ENCODE measurements around the gene ARHGDIG.
"Not testable (repeated sequence)": the region's sequence is repeated elsewhere in the genome, so short reads cannot be mapped to it uniquely, and the experiment has no call there.

ARHGDIG gene

DNA sequence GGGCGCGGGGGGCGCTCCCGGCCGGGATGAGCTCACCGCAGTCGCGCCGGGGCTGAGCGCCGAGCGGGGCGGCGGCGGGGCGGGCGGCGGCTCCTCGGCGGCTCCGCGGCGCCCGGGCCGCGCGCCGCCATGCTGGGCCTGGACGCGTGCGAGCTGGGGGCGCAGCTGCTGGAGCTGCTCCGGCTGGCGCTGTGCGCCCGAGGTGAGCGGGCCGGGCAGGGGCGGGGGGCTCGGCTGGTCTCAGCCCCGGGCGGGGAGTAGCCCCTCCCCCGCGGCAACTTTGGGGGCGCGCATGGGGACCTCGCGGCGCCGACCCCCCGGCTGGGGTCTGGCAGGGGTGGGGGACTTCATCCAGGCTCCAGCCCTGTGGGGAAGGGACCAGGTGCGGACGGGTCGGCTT lies at the start of gene ARHGDIG:
Gene ARHGDIG (plus strand): TSS at position 40 of the 400 bp plus-strand sequence. CDS start 90 bp downstream, at position 130.
- no peak for DNase-seq

DNA sequence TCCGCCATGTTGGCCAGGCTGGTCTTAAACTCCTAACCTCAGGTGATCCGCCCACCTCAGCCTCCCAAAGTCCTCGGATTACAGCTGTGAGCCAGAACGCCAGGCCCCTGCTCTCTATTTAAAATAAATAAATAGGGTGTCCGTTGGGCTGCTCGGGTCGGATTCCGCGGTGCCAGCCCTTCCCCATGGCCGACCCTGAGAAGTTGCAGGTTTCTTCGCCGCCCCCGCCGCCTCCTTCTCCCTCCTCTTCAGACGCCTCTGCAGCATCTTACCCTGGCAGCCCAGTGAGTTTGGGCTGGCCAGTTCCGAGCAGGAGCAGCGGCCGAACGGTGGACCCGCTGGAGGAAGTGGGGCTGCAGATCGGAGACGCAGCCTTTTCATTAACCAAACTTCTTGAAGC lies 49.4 kb upstream of the ARHGDIG start:
- DNase-seq = no peak

- peak; percentile 84 to 94 (median 86) for DNase-seq
Observed at GRCh38 chr16:234468-235305, 45.7 kb upstream of the ARHGDIG start, which contains the start of gene FAM234A. Gene FAM234A (plus strand): TSS chr16:234821. CDS start chr16:254414, 19,593 bp downstream.

DNA sequence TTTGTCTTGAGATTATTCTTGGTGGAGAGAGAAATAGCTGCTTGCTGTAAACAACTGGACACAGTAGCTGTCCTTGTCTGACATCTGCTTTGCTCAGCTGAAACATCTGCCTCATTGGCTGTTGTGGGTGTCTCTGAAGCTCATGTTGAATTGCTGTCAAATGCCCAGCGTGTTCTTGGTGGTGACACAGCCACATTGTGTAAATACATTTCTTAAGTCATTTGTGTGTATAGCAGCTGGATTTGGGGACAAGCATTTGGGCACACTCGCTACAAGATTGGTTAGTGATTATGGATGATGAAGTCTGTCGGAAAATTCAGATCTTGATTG lies 40.5 kb upstream of the ARHGDIG start:
- DNase-seq = no peak

DNA sequence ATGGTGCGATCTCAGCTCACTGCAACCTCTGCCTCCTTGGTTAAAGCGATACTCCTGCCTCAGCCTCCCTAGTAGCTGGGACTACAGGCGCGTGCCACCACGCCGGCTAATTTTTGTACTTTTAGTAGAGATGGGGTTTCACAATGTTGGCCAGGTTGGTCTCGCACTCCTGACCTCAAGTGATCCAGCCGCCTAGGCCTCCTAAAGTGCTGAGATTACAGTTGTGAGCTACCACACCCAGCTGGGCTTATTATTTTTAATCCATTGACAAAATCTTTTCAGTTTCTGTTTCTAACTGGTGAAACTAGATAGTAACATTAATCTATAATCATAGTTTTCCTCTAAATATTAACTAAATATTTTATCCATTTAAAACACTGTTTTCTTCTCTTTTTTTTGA lies 39.8 kb upstream of the ARHGDIG start:
- no peak for DNase-seq

- DNase-seq = no peak
Observed at GRCh38 chr16:242281-242680, 38.1 kb upstream of the ARHGDIG start.

- no peak for DNase-seq
Observed at GRCh38 chr16:243348-243747, 37.0 kb upstream of the ARHGDIG start.

GRCh38 chr16:245105-245504 lies 35.3 kb upstream of the ARHGDIG start:
- no peak for DNase-seq

DNA sequence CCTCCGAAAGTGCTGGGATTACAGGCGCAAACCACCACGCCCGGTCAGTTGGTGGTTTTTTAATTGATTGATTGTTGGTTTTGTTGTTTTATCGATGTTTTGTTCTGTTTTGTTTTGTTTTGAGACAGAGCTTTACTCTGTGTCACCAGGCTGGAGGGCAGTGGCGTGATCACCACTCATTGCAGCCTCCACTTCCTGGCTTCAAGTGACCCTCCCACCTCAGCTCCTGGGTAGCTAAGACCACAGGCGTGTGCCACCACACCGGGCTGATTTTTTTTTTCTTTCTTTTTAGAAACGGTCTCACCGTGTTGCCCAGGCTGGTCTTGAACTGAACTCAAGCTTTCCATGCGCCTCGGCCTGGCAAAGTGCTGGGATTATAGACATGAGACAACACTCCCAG lies 33.4 kb upstream of the ARHGDIG start:
- no peak for DNase-seq

DNA sequence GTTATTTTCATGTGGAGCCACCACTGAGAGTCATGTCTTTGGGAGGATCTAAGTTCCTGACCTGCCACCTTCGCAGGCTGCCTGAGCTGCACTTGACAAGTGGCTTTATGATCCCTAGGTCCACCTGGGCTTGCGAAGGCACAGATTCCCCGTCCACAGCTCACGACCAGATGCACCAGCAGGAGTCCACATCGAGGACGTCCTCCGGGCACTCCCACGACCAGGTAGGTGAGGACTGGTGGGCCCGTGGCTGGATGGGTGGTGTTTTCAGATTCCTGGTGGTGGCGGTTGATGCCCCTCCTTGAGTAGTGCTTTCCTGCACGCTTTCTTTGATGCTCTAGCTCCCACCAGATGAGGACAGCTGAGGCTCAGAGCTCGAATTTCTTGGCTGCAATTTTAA lies 31.0 kb upstream of the ARHGDIG start:
- no peak for DNase-seq

- no peak for DNase-seq
Observed at GRCh38 chr16:252366-253337, 27.7 kb upstream of the ARHGDIG start.

DNA sequence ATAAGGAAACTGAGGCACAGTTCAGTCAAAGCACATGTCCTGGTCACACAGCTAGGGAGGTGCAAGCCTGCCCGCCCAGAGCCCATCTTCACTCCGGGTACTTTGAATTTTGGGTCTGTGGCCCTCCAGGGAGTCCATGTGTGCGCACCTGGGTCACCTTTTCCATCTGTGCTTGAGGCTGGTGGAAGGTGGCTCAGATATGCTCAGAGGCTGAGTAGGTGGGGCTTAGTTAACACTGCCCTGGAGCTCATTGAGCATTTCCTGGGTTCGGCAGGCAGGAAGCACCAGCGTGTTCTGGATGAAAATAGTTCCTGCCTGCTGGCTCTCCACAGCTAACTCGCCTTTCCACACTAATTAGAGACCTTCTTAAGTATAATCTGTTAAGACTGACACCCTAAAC lies 26.6 kb upstream of the ARHGDIG start:
- no peak for DNase-seq

- no peak for DNase-seq
Observed at GRCh38 chr16:254461-254860, 25.9 kb upstream of the ARHGDIG start.

GRCh38 chr16:255183-255582 lies 25.2 kb upstream of the ARHGDIG start:
- no peak for DNase-seq

DNA sequence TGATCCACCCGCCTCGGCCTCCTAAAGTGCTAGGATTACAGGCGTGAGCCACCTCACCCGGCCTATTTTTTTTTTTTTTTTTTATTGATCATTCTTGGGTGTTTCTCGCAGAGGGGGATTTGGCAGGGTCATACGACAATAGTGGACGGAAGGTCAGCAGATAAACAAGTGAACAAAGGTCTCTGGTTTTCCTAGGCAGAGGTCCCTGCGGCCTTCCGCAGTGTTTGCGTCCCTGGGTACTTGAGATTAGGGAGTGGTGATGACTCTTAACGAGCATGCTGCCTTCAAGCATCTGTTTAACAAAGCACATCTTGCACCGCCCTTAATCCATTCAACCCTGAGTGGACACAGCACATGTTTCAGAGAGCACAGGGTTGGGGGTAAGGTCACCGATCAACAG lies 22.3 kb upstream of the ARHGDIG start:
- DNase-seq = not testable (repeated sequence)

DNA sequence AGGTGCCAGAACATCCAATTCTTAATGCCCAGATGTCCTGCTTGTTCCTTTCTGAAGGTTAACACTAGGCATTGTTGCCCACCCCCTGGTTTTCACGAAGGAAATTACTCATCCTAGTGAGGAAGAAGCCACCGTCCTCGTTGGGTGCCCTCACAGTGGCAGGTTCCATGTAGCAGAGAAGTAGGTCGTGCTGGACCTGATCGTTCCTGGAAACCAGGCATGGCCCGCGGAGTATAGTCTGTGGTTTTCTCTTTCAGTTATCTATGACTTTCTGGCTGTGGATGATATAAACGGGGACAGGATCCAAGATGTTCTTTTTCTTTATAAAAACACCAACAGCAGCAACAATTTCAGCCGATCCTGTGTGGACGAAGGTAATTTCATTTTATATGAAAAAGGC lies 21.2 kb upstream of the ARHGDIG start:
- DNase-seq = no peak

- DNase-seq = no peak
Observed at GRCh38 chr16:259814-260253, 20.6 kb upstream of the ARHGDIG start.

- DNase-seq = no peak
Observed at GRCh38 chr16:260326-260725, 20.1 kb upstream of the ARHGDIG start.

- DNase-seq = no peak
Observed at GRCh38 chr16:261031-261691, 19.2 kb upstream of the ARHGDIG start.

DNA sequence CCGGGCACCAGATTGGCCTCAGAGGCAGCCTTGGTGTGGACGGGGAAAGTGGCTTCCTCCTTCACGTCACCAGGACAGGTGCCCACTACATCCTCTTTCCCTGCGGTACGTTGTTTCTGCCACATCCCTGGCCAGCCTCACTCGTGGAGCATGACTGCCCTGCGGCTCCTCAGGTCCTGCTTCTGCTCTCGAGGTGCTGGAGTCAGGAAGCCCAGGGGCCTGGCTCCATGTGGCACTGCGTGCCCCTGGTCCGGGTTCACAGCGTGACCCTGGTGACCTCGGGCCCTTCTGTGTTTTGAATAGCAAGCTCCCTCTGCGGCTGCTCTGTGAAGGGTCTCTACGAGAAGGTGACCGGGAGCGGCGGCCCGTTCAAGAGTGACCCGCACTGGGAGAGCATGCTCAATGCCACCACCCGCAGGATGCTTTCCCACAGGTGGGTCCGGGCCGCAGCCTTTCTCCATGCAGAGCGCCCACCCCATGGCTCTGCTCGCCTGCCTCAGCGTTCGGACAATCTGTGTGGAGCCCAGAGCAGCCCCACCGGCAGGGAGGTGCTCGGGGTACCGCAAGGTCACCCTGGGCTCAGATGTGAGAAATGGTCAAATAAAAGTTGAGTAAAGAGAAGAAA lies 18.2 kb upstream of the ARHGDIG start:
- DNase-seq = no peak

GRCh38 chr16:263182-263774 lies 17.1 kb upstream of the ARHGDIG start:
- no peak for DNase-seq

- DNase-seq = no peak
Observed at GRCh38 chr16:263944-264343, 16.4 kb upstream of the ARHGDIG start.
